Spleen (tissue), 11 donors: ENCODE measurements around the gene HOXA6. TPM values are rescaled to one million over a fixed set of nuclear protein-coding genes. Genes with fewer than 3 reads are reported as not detected.

ENCODE experiments used
- DNase-seq: peaks from one replicate; pipeline ENCODE4 v3.0.0-alpha.2; 2020
- H3K27ac ChIP-seq, 8 donors: fragments of 200-600 bp; sonication (generic) in 7 of 8; 1 replicate in 4 of 8; 2 replicates in 4 of 8; pipeline versions ENCODE4 v1.5.0 to v1.8.0; 2016 to 2021; ENCODE audit warnings: inconsistent platforms in 4 of 8, mild to moderate bottlenecking in 4 of 8, moderate library complexity in 1 of 8
- H3K27me3 ChIP-seq, 7 donors: fragments of 200-600 bp; sonication (generic) in 6 of 7; replicated peaks in 1 of 7; 1 replicate in 4 of 7; 2 replicates in 3 of 7; pipeline versions ENCODE4 v1.5.0 to v1.8.0; 2016 to 2021; ENCODE audit warnings: inconsistent platforms in 3 of 7, mild to moderate bottlenecking in 1 of 7
- H3K36me3 ChIP-seq, 6 donors: fragments of 200-600 bp; sonication (generic) in 5 of 6; 1 replicate in 4 of 6; 2 replicates in 2 of 6; pipeline versions ENCODE4 v1.5.0 to v1.8.0; 2016 to 2021; ENCODE audit warnings: inconsistent platforms in 2 of 6
- H3K4me1 ChIP-seq, 6 donors: fragments of 200-600 bp; sonication (generic) in 5 of 6; 1 replicate in 3 of 6; 2 replicates in 3 of 6; pipeline versions ENCODE4 v1.5.0 to v1.8.0; 2016 to 2021; ENCODE audit warnings: inconsistent platforms in 3 of 6
- H3K4me3 ChIP-seq, 8 donors: fragments of 200-600 bp; sonication (generic) in 7 of 8; 1 replicate in 4 of 8; 2 replicates in 4 of 8; pipeline versions ENCODE4 v1.5.0 to v1.8.0; 2016 to 2021; ENCODE audit warnings: inconsistent platforms in 4 of 8, mild to moderate bottlenecking in 4 of 8, moderate library complexity in 2 of 8
- H3K9me3 ChIP-seq, 8 donors: fragments of 200-600 bp; sonication (generic) in 7 of 8; 1 replicate in 4 of 8; 2 replicates in 4 of 8; pipeline versions ENCODE4 v1.5.0 to v1.8.0; 2016 to 2021; ENCODE audit warnings: inconsistent platforms in 4 of 8
- CTCF ChIP-seq, 11 experiments: fragments of 200-600 bp in 7 of 11; fragments of 450-650 bp in 4 of 11; sonication (generic) in 4 of 11; IDR thresholded peaks in 8 of 11; conservative IDR thresholded peaks in 3 of 11; 1 replicate in 7 of 11; 2 replicates in 4 of 11; pipeline versions ENCODE4 v1.4.0 to v1.8.0; 2016 to 2021; ENCODE audit warnings: antibody characterized with exemption in 11 of 11, inconsistent platforms in 4 of 11, mild to moderate bottlenecking in 1 of 11
- POLR2A ChIP-seq, 3 donors: fragments of 450-650 bp; IDR thresholded peaks; one replicate each; pipeline ENCODE4 v1.5.1; 2017; ENCODE audit warnings: antibody characterized with exemption in 3 of 3, mild to moderate bottlenecking in 1 of 3
- POLR2AphosphoS5 ChIP-seq, 3 donors: sonication (generic); formaldehyde crosslinking; IDR thresholded peaks; one replicate each; pipeline ENCODE4 v1.5.1; 2017; ENCODE audit warnings: antibody characterized with exemption in 3 of 3
- WGBS, 5 donors: extraction: QIAGEN DNeasy Blood & Tissue Kit in 3 of 5; methylation state at CpG; one replicate each; pipeline versions ENCODE4 v1.1.5 to v1.1.7; 2013 to 2018; 5-methylcytosine and 5-hydroxymethylcytosine counted together
- intact Hi-C: fragments of 100-400 bp; cut with DNase I; formaldehyde crosslinking; loops from one replicate; pipeline ENCODE4 v1.15.0; 2023; ENCODE audit warnings: low total_unique reads
- polyA plus RNA-seq, 3 donors: library from polyadenylated mRNA; stranded (reverse); fragments of 200-250 nt; gene quantifications; one replicate each; pipeline ENCODE4 v1.2.1, GENCODE V29; 2013
- total RNA-seq, 7 donors: library from RNA; depleted of rRNA in 3 of 7; stranded (reverse); fragments of >200 nt in 3 of 7; fragmentation: NEBNext Ultra II Directional in 4 of 7; extraction: Animal tissue kit (Norgen Biotek cat#: 25700) in 4 of 7; gene quantifications; one replicate each; pipeline versions ENCODE4 v1.1.0 to v1.2.1, GENCODE V29; 2016 to 2021
- donor health status: healthy with polysubstance abuse.
- donor health status: DM: no; HTN: no; CAD: no; lungs with moderate emphysema.
- donor health status: DM: no; HTN: no; CAD: no.
- donor health status: Bipolar disorder and iron deficiency.
- donor health status: healthy.
- donor health status: DM: no; HTN: no; CAD: no.
- donor health status: DM: yes; HTN: yes; CAD: no.

Gene HOXA6
- total and polyA plus RNA-seq, 10 donors: 0.26 to 2.0 (median 1.2) TPM; not detected in 2

GRCh38 chr7:27104341-27105058 lies 43.1 kb downstream of the HOXA6 start:
- 61 to 76% (median 73%) methylated on average over 13 of the region's 13 CpGs for WGBS, 5 donors
- Histone ChIP-seq H3K36me3 (peaks cover 0 to 22% (median 0%) of the 10 kb centered on the region in 6 donors), H3K9me3 (no peaks in the 10 kb centered on the region), H3K4me1 (peaks cover 0 to 87% (median 42%) of the 10 kb centered on the region in 6 donors), H3K27me3 (peaks cover 0 to 69% (median 12%) of the 10 kb centered on the region in 7 donors), H3K27ac (peak overlapping the region; percentile 35 to 93 (median 78)), H3K4me3 (peak overlapping the region in 2 of 8 donors; percentile 42 to 65)
- intact Hi-C loops: no loop called here
- TF ChIP-seq CTCF (IDR thresholded peaks at IDR 0.05 in 8 of 11, conservative IDR thresholded peaks at IDR 0.05 in 3 of 11) (no peak), POLR2A (IDR thresholded peaks at IDR 0.05) (no peak), POLR2AphosphoS5 (IDR thresholded peaks at IDR 0.05) (no peak)
- DNase-seq: no peak

GRCh38 chr7:27103489-27104226 lies 43.9 kb downstream of the HOXA6 start:
- Histone ChIP-seq H3K27me3 (peaks cover 0 to 77% (median 12%) of the 10 kb centered on the region in 7 donors), H3K4me3 (peak overlapping the region in 7 of 8 donors; percentile 10 to 65 (median 29)), H3K27ac (peak overlapping the region; percentile 35 to 93 (median 78)), H3K36me3 (peaks cover 0 to 29% (median 0%) of the 10 kb centered on the region in 6 donors), H3K9me3 (no peaks in the 10 kb centered on the region), H3K4me1 (peaks cover 7 to 88% (median 45%) of the 10 kb centered on the region in 6 donors)
- no peak for DNase-seq
- intact Hi-C loops: no loop called here
- WGBS, 5 donors: 37 to 43% (median 41%) methylated on average over 35 of the region's 35 CpGs
- TF ChIP-seq CTCF (IDR thresholded peaks at IDR 0.05 in 8 of 11, conservative IDR thresholded peaks at IDR 0.05 in 3 of 11): no peak
- peak in 2 of 3 donors; percentile 51 to 57 for TF ChIP-seq POLR2AphosphoS5 (IDR thresholded peaks at IDR 0.05)

- Histone ChIP-seq H3K36me3 (peaks cover 0 to 29% (median 0%) of the 10 kb centered on the region in 6 donors), H3K27me3 (peaks cover 0 to 86% (median 19%) of the 10 kb centered on the region in 7 donors), H3K4me1 (peaks cover 12 to 96% (median 50%) of the 10 kb centered on the region in 6 donors), H3K4me3 (peak within 1 kb of the TSS in 7 of 8 donors; percentile 20 to 65 (median 29)), H3K9me3 (no peaks in the 10 kb centered on the region), H3K27ac (peak within 1 kb of the TSS; percentile 35 to 93 (median 78))
- DNase-seq: no peak
- WGBS, 5 donors: 20 to 21% (median 21%) methylated on average over 29 of the region's 29 CpGs
- intact Hi-C loops: no loop called here
- peak in 1 of 3 donors; percentile 40 for TF ChIP-seq POLR2A (IDR thresholded peaks at IDR 0.05)
- peak in 2 of 3 donors; percentile 48 to 69 for TF ChIP-seq POLR2AphosphoS5 (IDR thresholded peaks at IDR 0.05)
- no peak for TF ChIP-seq CTCF (IDR thresholded peaks at IDR 0.05 in 8 of 11, conservative IDR thresholded peaks at IDR 0.05 in 3 of 11)
These were observed 44.8 kb downstream of the HOXA6 start, which contains the start of gene HOXA2 for GRCh38 chr7:27102581-27103442. HOXA2 (minus strand) TSS chr7:27102683; CDS start chr7:27102500, 183 bp downstream.
